Gastrocnemius medialis (tissue), 4 donors: ENCODE results near the gene KRT33A.

Experiments
- CTCF ChIP-seq, 5 experiments: fragments of 450-650 bp in 3 of 5; fragments of 200-600 bp in 2 of 5; sonication (generic) in 2 of 5; IDR thresholded peaks in 4 of 5; conservative IDR thresholded peaks in 1 of 5; 1 replicate in 4 of 5; 2 replicates in 1 of 5; pipeline ENCODE4 v1.5.1; 2016 to 2019; ENCODE audit warnings: antibody characterized with exemption in 5 of 5, mild to moderate bottlenecking in 3 of 5, moderate library complexity in 3 of 5
- POLR2A ChIP-seq, 2 donors: fragments of 450-650 bp; IDR thresholded peaks; one replicate each; pipeline ENCODE4 v1.6.1; 2017; ENCODE audit warnings: antibody characterized with exemption in 2 of 2, mild to moderate bottlenecking in 2 of 2, moderate library complexity in 2 of 2

- TF ChIP-seq CTCF (IDR thresholded peaks at IDR 0.05 in 4 of 5, conservative IDR thresholded peaks at IDR 0.05 in 1 of 5) (no peak), POLR2A (IDR thresholded peaks at IDR 0.05) (no peak)
Observed at GRCh38 chr17:41393826-41394225, 43.2 kb upstream of the KRT33A start.
